ENCODE measurements around the gene ARMC6.

The ARMC6 gene

GRCh38 chr19:19056636-19057275 lies 23.4 kb downstream of the ARMC6 start:
- DNase-seq = no peak

- no peak for DNase-seq
These were observed 23.9 kb downstream of the ARMC6 start for GRCh38 chr19:19057317-19057716.

GRCh38 chr19:19057720-19058119 lies 24.3 kb downstream of the ARMC6 start:
- DNase-seq = no peak

- DNase-seq = no peak
These were observed 25.8 kb downstream of the ARMC6 start for GRCh38 chr19:19059018-19059836.

GRCh38 chr19:19059837-19060611 lies 26.6 kb downstream of the ARMC6 start:
- no peak for DNase-seq

- DNase-seq = no peak
These were observed 28.1 kb downstream of the ARMC6 start for GRCh38 chr19:19061506-19061905.

- no peak for DNase-seq
These were observed 29.2 kb downstream of the ARMC6 start for GRCh38 chr19:19062454-19063182.

- DNase-seq = peak; percentile 98
These were observed 30.0 kb downstream of the ARMC6 start, which contains the start of gene SLC25A42 for GRCh38 chr19:19063183-19064097. Gene SLC25A42 (plus strand): TSS chr19:19063994. CDS start chr19:19096125, 32,131 bp downstream.

- DNase-seq = no peak
These were observed 30.8 kb downstream of the ARMC6 start for GRCh38 chr19:19064098-19064722.

GRCh38 chr19:19064811-19065745 lies 31.7 kb downstream of the ARMC6 start:
- DNase-seq = peak; percentile 72

- no peak for DNase-seq
These were observed 34.1 kb downstream of the ARMC6 start for GRCh38 chr19:19067276-19068072.

- no peak for DNase-seq
These were observed 35.6 kb downstream of the ARMC6 start for GRCh38 chr19:19068659-19069654.

GRCh38 chr19:19071897-19072296 lies 38.5 kb downstream of the ARMC6 start:
- no peak for DNase-seq

GRCh38 chr19:19074196-19074882 lies 40.9 kb downstream of the ARMC6 start:
- no peak for DNase-seq

GRCh38 chr19:19075126-19075525 lies 41.7 kb downstream of the ARMC6 start:
- no peak for DNase-seq

- DNase-seq = no peak
These were observed 43.1 kb downstream of the ARMC6 start for GRCh38 chr19:19076476-19076875.

GRCh38 chr19:19077103-19077502 lies 43.7 kb downstream of the ARMC6 start:
- no peak for DNase-seq
